Astrocyte of the cerebellum (primary cell): ENCODE data around the gene ANKMY2.
"Not testable (repeated sequence)": the region's sequence is repeated elsewhere in the genome, so short reads cannot be mapped to it uniquely, and the experiment has no call there.

Experiments
- DNase-seq: peaks from one replicate; pipeline ENCODE4 v3.0.0-alpha.2; 2011; ENCODE audit warnings: low read depth
- H3K4me3 ChIP-seq: 2 replicates; pipeline ENCODE4 v1.5.1; 2011; ENCODE audit warnings: mild to moderate bottlenecking, low read depth, low read length, moderate library complexity
- in situ Hi-C: cut with HindIII; loops from 2 replicates; pipeline ENCODE4 v1.10.0; 2017; ENCODE audit warnings: low sequenced_read_pairs
- TF ChIP-seq, protein P1 (sequence below): IDR thresholded peaks from 2 replicates; pipeline ENCODE4 v1.5.1; 2012; ENCODE audit warnings: low read length, low read depth, moderate library complexity, mild to moderate bottlenecking; ENCODE audit errors: missing control alignments

Gene ANKMY2

DNA sequence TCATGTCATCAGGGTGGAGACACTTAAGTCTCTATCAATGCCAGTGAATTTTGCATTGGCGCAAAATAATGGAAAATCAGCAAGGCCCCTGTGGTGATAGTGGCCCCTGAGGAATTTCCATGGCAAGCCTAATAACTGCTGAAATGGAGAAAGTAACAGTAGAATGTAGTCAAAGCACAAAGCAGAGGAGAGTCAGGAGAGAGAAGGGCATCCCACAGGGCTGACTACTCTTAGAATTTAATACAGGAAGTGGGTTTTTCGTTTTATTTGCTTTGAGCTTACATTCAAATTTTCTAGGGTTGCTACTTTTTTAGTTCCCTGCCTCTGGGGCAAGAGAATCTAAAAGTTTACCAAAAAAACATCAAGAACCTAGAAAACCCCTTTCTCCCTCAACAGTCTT lies 39.4 kb upstream of the ANKMY2 start:
- TF ChIP-seq, protein P1, sequence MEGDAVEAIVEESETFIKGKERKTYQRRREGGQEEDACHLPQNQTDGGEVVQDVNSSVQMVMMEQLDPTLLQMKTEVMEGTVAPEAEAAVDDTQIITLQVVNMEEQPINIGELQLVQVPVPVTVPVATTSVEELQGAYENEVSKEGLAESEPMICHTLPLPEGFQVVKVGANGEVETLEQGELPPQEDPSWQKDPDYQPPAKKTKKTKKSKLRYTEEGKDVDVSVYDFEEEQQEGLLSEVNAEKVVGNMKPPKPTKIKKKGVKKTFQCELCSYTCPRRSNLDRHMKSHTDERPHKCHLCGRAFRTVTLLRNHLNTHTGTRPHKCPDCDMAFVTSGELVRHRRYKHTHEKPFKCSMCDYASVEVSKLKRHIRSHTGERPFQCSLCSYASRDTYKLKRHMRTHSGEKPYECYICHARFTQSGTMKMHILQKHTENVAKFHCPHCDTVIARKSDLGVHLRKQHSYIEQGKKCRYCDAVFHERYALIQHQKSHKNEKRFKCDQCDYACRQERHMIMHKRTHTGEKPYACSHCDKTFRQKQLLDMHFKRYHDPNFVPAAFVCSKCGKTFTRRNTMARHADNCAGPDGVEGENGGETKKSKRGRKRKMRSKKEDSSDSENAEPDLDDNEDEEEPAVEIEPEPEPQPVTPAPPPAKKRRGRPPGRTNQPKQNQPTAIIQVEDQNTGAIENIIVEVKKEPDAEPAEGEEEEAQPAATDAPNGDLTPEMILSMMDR: no peak
- no peak overlapping the region for H3K4me3 ChIP-seq
- in situ Hi-C loops: no loop called here
- DNase-seq: no peak

DNA sequence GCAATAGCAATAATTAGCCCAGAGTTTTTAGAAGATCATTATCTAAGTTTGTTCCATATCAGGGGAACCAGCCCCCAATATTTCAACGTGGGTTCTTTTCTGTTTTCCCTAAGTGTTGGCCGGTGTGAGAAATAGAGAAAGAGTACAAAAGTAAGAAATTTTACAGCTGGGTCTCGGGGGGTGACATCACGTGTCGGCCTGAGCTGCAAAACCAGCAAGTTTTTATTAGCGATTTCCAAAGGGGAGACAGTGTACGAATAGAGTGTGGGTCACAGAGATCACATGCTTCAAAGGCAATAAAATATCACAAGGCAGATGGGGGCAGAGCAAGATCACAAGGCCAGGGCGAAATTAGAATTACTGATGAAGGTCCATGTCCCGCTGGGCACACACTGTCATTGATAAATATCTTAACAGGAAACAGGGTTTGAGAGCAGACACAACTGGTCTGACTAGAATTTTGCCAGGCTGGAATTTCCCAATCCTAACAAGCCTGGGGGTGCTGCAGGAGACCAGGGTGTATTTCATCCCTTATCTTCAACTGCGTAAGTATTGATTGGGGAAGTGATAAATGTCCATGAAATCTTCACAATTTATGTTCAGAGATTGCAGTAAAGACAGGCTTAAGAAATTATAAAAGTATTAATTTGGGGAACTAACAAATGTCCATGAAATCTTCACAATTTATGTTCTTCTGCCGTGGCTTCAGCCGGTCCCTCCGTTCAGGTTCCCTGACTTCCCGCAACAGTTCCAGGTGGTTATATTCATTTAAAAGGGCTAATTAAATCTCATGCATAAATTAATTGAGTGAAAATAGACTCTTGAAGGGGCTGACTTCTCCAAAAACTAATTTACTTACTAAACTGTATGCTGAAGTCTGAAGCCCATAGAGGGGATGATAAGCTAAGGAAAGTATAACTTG lies 33.4 kb upstream of the ANKMY2 start:
- H3K4me3 ChIP-seq, DNase-seq, in situ Hi-C loops: not testable (repeated sequence)

DNA sequence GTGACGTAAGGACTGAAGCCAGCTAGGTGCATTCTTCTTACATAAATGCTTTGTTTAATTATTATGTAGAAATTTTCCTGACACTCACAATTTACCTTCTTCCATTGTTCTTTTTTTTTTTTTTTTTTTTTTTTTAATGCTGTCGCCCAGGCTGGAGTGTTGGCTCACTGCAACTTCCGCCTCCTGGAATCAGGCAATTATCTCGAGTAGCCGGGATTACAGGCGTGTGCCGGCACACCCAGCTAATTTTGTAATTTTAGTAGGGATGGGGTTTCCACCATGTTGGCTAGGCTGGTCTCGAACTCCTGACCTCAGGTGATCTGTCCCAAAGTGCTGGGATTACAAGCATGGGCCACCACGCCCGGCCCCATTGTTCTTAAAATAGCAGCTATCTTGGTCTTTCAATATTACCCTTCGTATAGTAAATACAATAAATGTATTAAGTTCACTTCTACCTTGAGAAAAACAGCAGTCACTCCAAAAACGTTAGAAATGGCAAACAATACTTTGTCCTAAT lies 32.5 kb upstream of the ANKMY2 start:
- TF ChIP-seq, protein P1: no peak
- H3K4me3 ChIP-seq: no peak overlapping the region
- DNase-seq: no peak
- in situ Hi-C loops: no loop called here

DNA sequence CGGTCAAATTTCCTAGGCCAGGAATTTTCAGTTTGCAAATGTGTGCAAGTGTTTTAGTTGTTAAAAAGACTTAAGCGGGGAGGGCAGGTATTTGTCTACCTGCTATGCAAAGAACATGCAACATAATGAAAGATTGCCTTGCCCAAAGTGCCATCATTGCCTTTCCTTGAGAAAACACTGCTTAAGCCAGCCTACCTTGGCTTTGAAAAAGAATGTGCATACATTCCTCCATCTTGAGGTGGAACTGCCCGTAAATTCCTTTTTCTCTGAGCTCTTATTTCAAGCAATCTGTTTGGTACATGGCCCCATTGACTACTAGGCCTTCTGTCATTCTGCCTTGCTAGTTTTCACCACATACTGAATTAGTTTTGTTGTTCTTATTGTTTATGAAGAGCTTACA lies 29.7 kb upstream of the ANKMY2 start:
- TF ChIP-seq, protein P1: no peak
- in situ Hi-C loops: no loop called here
- no peak overlapping the region for H3K4me3 ChIP-seq
- DNase-seq: no peak

DNA sequence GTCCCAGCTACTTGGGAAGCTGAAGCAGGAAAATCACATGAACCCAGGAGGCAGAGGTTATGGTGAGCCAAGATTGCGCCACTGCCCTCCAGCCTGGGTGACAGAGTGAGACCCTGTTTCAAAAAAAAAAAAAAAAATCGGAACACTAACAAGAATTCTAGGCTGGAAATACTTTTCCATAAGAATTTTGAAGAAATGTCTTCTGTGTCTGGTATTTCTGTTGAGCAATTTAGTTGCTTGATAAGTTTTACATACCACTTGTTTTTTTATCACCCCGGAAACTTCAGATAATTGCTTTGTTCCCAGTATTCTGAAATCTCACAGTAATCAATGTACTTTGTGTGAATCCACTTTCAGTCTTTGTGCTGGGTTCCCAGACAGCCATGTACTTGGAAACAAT lies 26.3 kb upstream of the ANKMY2 start:
- no peak overlapping the region for H3K4me3 ChIP-seq
- TF ChIP-seq, protein P1: no peak
- no peak for DNase-seq
- in situ Hi-C loops: loop anchor here (5.0 kb wide), 1 partner anchor 90 kb away; no protein-coding TSS in a partner anchor

DNA sequence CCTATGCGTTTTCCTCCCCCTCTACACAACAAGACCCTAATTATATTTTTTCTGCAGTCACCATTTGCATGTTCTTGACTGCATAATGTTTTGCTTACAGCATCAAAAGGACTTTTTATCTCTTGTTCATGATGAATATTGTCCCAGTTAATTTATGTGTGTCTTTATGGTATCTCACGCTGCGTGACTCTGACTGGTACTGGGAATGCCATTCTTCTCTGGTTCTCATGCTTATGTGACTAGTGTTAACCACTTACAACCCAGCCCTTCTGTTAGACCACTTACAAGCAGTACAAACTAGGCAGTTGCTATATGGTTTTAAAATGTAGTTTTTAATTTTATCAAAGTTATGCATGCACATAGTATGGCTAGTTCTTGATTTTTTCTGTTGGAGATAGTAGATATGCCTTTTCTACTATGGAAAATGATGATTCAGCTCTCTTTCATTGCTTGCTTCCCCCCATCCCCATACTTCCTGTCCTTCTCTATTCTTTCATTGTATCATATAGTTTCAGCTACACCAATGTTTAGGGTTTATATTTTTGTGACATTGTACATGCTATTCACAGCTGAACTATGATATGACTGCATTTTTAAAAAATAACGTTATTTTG lies 25.3 kb upstream of the ANKMY2 start:
- in situ Hi-C loops: loop anchor here (5.0 kb wide), 1 partner anchor 91 kb away; no protein-coding TSS in a partner anchor

More for the DNA sequence above, 25.3 kb upstream of the ANKMY2 start:
- TF ChIP-seq, protein P1: no peak
- DNase-seq: no peak
- no peak overlapping the region for H3K4me3 ChIP-seq
